Upper lobe of left lung (tissue), 6 donors: Measurements from ENCODE around the gene ELF1. TPM values are rescaled to one million over a fixed set of nuclear protein-coding genes. Genes with fewer than 3 reads are reported as not detected.

Experiments
- ATAC-seq, 2 donors: fragments of 200-7000 bp; cut with Tn5 transposase; one replicate each; pipeline ENCODE4 v1.9.1; 2022; ENCODE audit warnings: mild to moderate bottlenecking in 2 of 2, moderate library complexity in 2 of 2; ENCODE audit not compliant: low FRiP score in 2 of 2
- DNase-seq, 2 donors: peaks; one replicate each; pipeline ENCODE4 v3.0.0-alpha.2; 2019 to 2020
- H3K27ac ChIP-seq, 4 donors: fragments of 200-600 bp; sonication (generic); one replicate each; pipeline ENCODE4 v1.5.1; 2016 to 2019
- H3K27me3 ChIP-seq, 4 donors: fragments of 200-600 bp; sonication (generic); one replicate each; pipeline ENCODE4 v1.5.1; 2017 to 2019
- H3K36me3 ChIP-seq, 4 donors: fragments of 200-600 bp; sonication (generic); one replicate each; pipeline ENCODE4 v1.5.1; 2016 to 2019
- H3K4me1 ChIP-seq, 4 donors: fragments of 200-600 bp; sonication (generic); one replicate each; pipeline ENCODE4 v1.5.1; 2018 to 2019
- H3K4me3 ChIP-seq, 4 donors: fragments of 200-600 bp; sonication (generic); one replicate each; pipeline ENCODE4 v1.5.1; 2017 to 2019; ENCODE audit warnings: mild to moderate bottlenecking in 2 of 4, moderate library complexity in 1 of 4
- H3K9me3 ChIP-seq, 4 donors: fragments of 200-600 bp; sonication (generic); one replicate each; pipeline ENCODE4 v1.5.1; 2018 to 2019
- EP300 ChIP-seq, 4 donors: sonication (generic); formaldehyde crosslinking; IDR thresholded peaks; one replicate each; pipeline ENCODE4 v1.5.1; 2017; ENCODE audit warnings: antibody characterized with exemption in 4 of 4, control low read depth in 2 of 4
- POLR2A ChIP-seq, 4 donors: fragments of 450-650 bp; IDR thresholded peaks; one replicate each; pipeline ENCODE4 v1.5.1; 2016 to 2017; ENCODE audit warnings: antibody characterized with exemption in 4 of 4, mild to moderate bottlenecking in 2 of 4
- POLR2AphosphoS5 ChIP-seq, 2 donors: sonication (generic); formaldehyde crosslinking; IDR thresholded peaks; one replicate each; pipeline ENCODE4 v1.5.1; 2017; ENCODE audit warnings: antibody characterized with exemption in 2 of 2
- WGBS, 2 donors: methylation state at CpG; one replicate each; pipeline ENCODE4 v1.1.5; 2017 to 2018; 5-methylcytosine and 5-hydroxymethylcytosine counted together
- total RNA-seq, 6 donors: library from RNA; depleted of rRNA in 4 of 6; stranded (reverse); fragments of >200 nt in 4 of 6; gene quantifications; one replicate each; pipeline versions ENCODE4 v1.1.0 to v1.2.1, GENCODE V29; 2016 to 2021
- TF ChIP-seq, protein P1 (sequence below), 6 experiments: fragments of 450-650 bp in 4 of 6; fragments of 200-600 bp in 2 of 6; sonication (generic) in 2 of 6; IDR thresholded peaks; one replicate each; pipeline ENCODE4 v1.5.1; 2016 to 2019; ENCODE audit warnings: antibody characterized with exemption in 6 of 6
- donor health status: DM: no; HTN: no; CAD: no; lungs with moderate emphysema.
- donor health status: DM: no; HTN: yes; CAD: no; lungs with severe emphysema.

Gene ELF1
- total RNA-seq, 6 donors from 2014 or later, result 52.6 to 134 (median 78.6) TPM

DNA sequence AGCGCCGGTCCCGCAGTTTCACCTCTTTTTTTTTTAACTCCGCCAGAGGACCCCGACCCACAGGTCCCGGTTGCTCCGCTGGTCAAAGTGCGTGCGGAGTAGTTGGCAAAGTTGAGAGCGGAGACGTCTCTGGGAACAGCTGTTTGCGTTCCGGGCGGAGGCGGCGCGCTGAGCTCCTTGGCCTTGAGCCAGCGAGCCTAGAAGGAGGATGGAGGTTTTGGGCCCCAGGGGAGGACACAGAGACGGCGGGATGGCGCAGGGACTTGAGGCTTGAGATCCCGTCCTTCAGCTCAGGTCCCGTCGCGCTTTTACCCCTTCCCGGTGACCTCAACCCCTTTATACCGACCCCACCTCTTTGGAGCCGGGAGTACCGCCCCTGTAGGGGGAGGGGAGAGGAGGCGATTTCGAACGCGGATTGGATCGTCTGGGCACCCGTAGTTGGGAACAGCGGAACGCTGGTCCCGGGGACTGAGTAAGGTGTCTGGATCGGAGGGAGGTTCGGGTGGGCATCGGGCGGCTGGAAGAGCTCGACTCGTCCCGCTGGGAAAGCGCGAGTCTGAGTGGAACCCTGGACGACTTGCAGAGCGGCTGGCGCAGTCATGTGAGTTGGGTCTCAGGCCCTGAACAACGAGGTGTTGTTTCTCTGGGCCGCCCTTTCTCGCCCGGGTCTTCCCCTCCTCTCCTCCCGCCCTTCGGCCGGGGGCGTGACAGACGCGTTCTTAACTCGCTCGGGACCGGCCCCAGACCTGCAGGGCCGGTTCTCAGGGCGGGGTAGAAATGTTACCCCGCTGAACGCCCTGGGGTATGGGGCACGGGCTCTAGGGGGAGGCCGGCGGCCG lies 42.2 kb upstream of the ELF1 start, which contains the start of gene WBP4:
WBP4 (plus strand) TSS at position 435 of the 839 bp plus-strand sequence; CDS start at position 600, 165 bp downstream.
- H3K36me3 ChIP-seq, result peaks cover 0 to 9% (median 0%) of the 10 kb centered on the region in 4 donors
- peaks cover 44 to 54% (median 48%) of the 10 kb centered on the region in 4 donors for H3K4me1 ChIP-seq
- no peaks in the 10 kb centered on the region for H3K9me3 ChIP-seq
- DNase-seq (peak; percentile 95), ATAC-seq (peak; percentile 88 to 96)
- H3K27ac ChIP-seq, result peak within 1 kb of the TSS; percentile 89 to 99 (median 96)
- 1% methylated on average over 31 to 65 of the region's 71 CpGs for WGBS, 2 donors
- H3K4me3 ChIP-seq, result peak within 1 kb of the TSS; percentile 65 to 91 (median 75)
- no peaks in the 10 kb centered on the region for H3K27me3 ChIP-seq
- TF ChIP-seq EP300 (IDR thresholded peaks at IDR 0.05) (peak in 2 of 4 donors; percentile 33 to 34), POLR2AphosphoS5 (IDR thresholded peaks at IDR 0.05) (peak; percentile 86 to 97), POLR2A (IDR thresholded peaks at IDR 0.05) (peak in 3 of 4 donors; percentile 71 to 84 (median 71))
- TF ChIP-seq, protein P1, sequence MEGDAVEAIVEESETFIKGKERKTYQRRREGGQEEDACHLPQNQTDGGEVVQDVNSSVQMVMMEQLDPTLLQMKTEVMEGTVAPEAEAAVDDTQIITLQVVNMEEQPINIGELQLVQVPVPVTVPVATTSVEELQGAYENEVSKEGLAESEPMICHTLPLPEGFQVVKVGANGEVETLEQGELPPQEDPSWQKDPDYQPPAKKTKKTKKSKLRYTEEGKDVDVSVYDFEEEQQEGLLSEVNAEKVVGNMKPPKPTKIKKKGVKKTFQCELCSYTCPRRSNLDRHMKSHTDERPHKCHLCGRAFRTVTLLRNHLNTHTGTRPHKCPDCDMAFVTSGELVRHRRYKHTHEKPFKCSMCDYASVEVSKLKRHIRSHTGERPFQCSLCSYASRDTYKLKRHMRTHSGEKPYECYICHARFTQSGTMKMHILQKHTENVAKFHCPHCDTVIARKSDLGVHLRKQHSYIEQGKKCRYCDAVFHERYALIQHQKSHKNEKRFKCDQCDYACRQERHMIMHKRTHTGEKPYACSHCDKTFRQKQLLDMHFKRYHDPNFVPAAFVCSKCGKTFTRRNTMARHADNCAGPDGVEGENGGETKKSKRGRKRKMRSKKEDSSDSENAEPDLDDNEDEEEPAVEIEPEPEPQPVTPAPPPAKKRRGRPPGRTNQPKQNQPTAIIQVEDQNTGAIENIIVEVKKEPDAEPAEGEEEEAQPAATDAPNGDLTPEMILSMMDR (IDR thresholded peaks at IDR 0.05), result peak in 2 of 6 experiments; percentile 10 to 19

DNA sequence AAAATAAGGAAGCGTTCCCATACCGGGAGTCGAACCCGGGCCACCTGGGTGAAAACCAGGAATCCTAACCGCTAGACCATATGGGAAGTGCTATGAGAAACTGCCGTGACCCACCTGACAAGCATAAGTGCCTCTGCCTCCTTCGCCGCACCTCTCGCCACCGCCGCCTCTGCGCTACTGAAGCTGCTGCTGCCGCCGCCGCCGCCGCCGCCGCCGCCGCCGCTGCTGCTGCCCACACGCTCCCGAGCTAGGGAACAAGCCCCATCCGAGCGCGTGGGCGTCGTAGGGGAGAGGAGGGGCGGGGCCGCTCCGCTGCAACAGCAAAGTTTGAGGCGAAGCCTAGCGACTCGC lies 41.6 kb upstream of the ELF1 start:
- H3K4me1 ChIP-seq, result peaks cover 49 to 60% (median 51%) of the 10 kb centered on the region in 4 donors
- peaks cover 0 to 4% (median 0%) of the 10 kb centered on the region in 4 donors for H3K36me3 ChIP-seq
- H3K27me3 ChIP-seq, result no peaks in the 10 kb centered on the region
- DNase-seq (peak; percentile 80 to 95), ATAC-seq (peak; percentile 83 to 84)
- TF ChIP-seq, protein P1 (IDR thresholded peaks at IDR 0.05), result no peak
- TF ChIP-seq POLR2AphosphoS5 (IDR thresholded peaks at IDR 0.05) (no peak), EP300 (IDR thresholded peaks at IDR 0.05) (no peak), POLR2A (IDR thresholded peaks at IDR 0.05) (no peak)
- 0% methylated on average over 19 to 24 of the region's 35 CpGs for WGBS, 2 donors
- no peaks in the 10 kb centered on the region for H3K9me3 ChIP-seq
- H3K27ac ChIP-seq, result peak overlapping the region; percentile 89 to 99 (median 96)
- peak overlapping the region; percentile 65 to 91 (median 75) for H3K4me3 ChIP-seq

DNA sequence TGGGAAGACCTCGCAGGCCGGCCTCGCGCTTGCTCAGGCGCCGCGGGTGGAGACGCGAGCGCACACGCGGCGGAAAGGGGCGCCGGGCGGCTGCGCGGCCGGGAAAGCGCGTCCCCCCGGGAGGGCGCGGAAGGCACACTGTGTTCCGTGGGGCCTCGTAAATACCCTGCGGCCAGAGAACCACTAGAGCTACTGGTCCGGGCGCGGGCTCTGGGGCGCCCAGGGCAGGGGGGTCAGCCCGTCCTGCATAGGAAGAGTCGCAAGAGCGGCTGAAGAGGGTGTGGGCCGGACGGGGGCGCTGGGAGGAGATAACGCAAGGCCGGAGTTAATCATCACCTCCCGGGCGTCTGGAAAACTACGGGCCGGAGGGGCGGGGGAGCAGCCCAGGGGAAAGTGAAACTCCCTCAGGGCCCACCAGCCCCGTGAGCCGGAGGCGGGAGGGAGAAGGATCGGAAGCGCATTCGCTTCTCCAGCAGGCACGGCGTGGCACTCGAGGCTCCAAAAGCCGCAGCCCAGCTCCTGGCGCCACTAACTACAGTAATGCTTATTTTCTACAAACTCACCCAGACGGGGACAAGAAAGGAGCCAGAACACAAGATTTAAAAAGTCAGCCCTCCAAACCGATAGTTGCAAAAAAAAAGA lies 41.1 kb upstream of the ELF1 start:
- H3K36me3 ChIP-seq, result no peaks in the 10 kb centered on the region
- no peaks in the 10 kb centered on the region for H3K27me3 ChIP-seq
- H3K4me3 ChIP-seq, result peak overlapping the region; percentile 65 to 91 (median 75)
- ATAC-seq, result peak; percentile 79 to 88
- peak overlapping the region; percentile 89 to 99 (median 96) for H3K27ac ChIP-seq
- H3K4me1 ChIP-seq, result peaks cover 49 to 63% (median 55%) of the 10 kb centered on the region in 4 donors
- WGBS, 2 donors, result 0 to 2% methylated on average over 13 to 44 of the region's 57 CpGs
- H3K9me3 ChIP-seq, result no peaks in the 10 kb centered on the region
- TF ChIP-seq EP300 (IDR thresholded peaks at IDR 0.05) (peak in 2 of 4 donors; percentile 78 to 83), POLR2AphosphoS5 (IDR thresholded peaks at IDR 0.05) (peak; percentile 67 to 83), POLR2A (IDR thresholded peaks at IDR 0.05) (peak in 3 of 4 donors; percentile 5 to 82 (median 53))
- TF ChIP-seq, protein P1 (IDR thresholded peaks at IDR 0.05), result peak in 4 of 6 experiments; percentile 6 to 28 (median 24)
- DNase-seq, result peak; percentile 90 to 94

DNA sequence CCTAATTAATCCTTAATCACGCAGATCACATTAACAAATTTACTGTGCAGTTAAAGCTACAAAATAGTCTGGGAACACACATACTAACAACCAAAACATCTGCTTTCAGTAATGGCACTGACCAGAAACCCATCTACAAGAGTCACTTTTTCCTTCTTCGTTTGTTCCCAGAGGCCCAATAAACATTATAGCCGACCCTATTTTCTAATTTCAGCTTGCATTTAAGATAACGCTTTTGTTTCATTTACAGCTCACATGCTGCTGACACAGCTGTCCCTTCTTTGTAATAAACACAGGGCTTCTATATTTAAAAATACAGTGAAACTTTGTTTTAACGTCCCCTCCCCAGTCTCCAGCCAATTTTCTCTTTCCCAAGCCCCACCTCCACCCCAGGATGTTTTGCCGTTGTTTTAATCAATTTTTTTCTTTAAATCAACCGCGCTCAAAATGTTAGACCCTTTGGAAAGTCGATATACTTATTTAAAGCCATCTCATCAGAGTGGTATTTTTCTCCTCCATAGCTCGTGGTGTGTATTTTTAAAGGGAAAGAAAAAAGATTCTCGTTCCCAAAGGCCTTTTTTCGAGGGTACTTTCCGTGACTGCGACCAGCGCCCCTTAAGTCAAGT lies 40.5 kb upstream of the ELF1 start:
- Histone ChIP-seq H3K4me3 (peak overlapping the region; percentile 65 to 91 (median 75)), H3K27ac (peak overlapping the region; percentile 89 to 99 (median 96)), H3K36me3 (no peaks in the 10 kb centered on the region), H3K27me3 (no peaks in the 10 kb centered on the region), H3K4me1 (peaks cover 51 to 65% (median 60%) of the 10 kb centered on the region in 4 donors), H3K9me3 (no peaks in the 10 kb centered on the region)
- 1% methylated on average over 15 of the region's 15 CpGs for WGBS, 2 donors
- ATAC-seq, result no peak
- no peak for DNase-seq
- no peak for TF ChIP-seq EP300 (IDR thresholded peaks at IDR 0.05)
- no peak for TF ChIP-seq POLR2A (IDR thresholded peaks at IDR 0.05)
- TF ChIP-seq, protein P1 (IDR thresholded peaks at IDR 0.05), result no peak
- TF ChIP-seq POLR2AphosphoS5 (IDR thresholded peaks at IDR 0.05), result no peak
